HEK293T (cell line): ENCODE data around the gene PANK4.

Source experiments
- BHLHE40 ChIP-seq: fragments of 450-650 bp; IDR thresholded peaks from 2 replicates; pipeline ENCODE4 v1.6.1; 2016; ENCODE audit warnings: mild to moderate bottlenecking, moderate library complexity, borderline replicate concordance
- FOXA1 ChIP-seq: fragments of 450-650 bp; IDR thresholded peaks from 2 replicates; pipeline ENCODE4 v1.6.1; 2016; ENCODE audit warnings: mild to moderate bottlenecking
- FOXK2 ChIP-seq: fragments of 450-650 bp; IDR thresholded peaks from 2 replicates; pipeline ENCODE4 v1.6.1; 2016; ENCODE audit warnings: mild to moderate bottlenecking
- FOXM1 ChIP-seq: fragments of 450-650 bp; IDR thresholded peaks from 2 replicates; pipeline ENCODE4 v1.6.1; 2017; ENCODE audit warnings: mild to moderate bottlenecking, borderline replicate concordance
- SP1 ChIP-seq: fragments of 450-650 bp; IDR thresholded peaks from 2 replicates; pipeline ENCODE4 v1.6.1; 2017
- SUZ12 ChIP-seq: fragments of 450-650 bp; IDR thresholded peaks from 2 replicates; pipeline ENCODE4 v1.6.1; 2016; ENCODE audit warnings: mild to moderate bottlenecking

- no peak for TF ChIP-seq BHLHE40
- no peak for TF ChIP-seq SUZ12
- no peak for TF ChIP-seq SP1
- no peak for TF ChIP-seq FOXA1
- no peak for TF ChIP-seq FOXK2
- no peak for TF ChIP-seq FOXM1
Observed at GRCh38 chr1:2535455-2535854, 9.1 kb upstream of the PANK4 start.
